Measurements from ENCODE around the gene ANKRD6.

The ANKRD6 gene

DNA sequence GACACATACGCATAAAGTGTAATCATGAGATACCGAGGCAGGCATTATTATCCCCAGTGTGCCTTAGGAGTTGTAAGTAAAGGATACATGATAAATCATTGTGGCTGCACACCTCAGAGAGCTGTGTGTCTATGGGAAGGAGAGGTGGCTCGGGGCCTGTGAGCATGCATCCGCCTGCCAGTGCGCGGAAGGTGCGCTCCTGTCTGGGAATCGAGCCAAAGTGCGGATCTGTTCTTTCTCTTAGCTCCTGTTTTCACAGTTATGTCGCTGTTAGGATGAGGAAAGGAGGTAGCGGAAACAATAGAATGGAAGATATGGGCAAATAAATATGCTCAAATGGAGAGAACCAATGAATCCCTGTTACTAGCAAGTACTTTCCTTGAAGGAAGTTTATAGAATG, 98.0 kb downstream of the ANKRD6 start:
- DNase-seq, result no peak
- Mint-ChIP-seq H3K4me3 (no peak overlapping the region), H3K36me3 (ENCODE audit: low read depth) (no peaks in the 10 kb centered on the region), H3K4me1 (ENCODE audit: low read depth) (peaks cover 2% of the 10 kb centered on the region), H3K27ac (no peak overlapping the region), H3K9me3 (no peaks in the 10 kb centered on the region), H3K27me3 (no peaks in the 10 kb centered on the region)

DNA sequence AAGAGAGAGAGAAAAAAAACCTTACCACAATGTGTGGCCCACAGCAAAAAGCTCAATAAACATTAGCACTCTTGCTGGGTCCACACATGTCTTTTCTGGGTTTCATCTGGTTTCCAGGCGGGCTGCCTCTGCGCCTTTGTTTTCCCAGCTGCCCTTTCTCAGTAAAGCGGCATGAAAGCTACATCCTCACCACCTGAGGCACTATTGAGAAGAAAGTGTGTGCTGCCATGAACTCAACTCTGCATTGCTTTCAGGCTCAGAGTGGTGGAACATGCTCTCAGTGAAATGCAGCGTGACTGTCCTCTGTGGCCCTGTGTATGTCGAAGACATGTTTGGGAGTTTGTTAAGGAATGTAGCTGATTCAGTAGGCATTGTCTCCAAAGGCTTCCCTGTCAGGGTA, 103.3 kb downstream of the ANKRD6 start:
- no peak for DNase-seq
- H3K36me3 Mint-ChIP-seq (ENCODE audit: low read depth), result no peaks in the 10 kb centered on the region
- H3K4me3 Mint-ChIP-seq, result no peak overlapping the region
- H3K9me3 Mint-ChIP-seq, result no peaks in the 10 kb centered on the region
- H3K27ac Mint-ChIP-seq, result no peak overlapping the region
- H3K4me1 Mint-ChIP-seq (ENCODE audit: low read depth), result no peaks in the 10 kb centered on the region
- no peaks in the 10 kb centered on the region for H3K27me3 Mint-ChIP-seq

DNA sequence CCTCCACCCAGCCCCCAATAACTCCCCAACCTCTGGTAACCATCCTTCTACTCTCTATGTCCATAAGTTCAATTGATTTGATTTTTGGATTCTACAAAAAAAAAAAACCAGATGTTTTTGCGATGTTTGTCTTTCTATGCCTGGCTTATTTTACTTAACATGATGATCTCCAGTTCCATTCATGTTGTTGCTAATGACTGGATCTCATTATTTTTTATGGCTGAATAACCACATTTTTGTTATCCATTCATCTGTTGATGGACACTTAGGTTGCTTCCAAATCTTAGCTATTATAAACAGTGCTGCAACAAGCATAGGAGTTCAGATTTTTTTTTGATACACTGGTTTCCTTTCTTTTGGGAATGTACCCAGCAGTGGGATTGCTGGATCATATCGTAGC, 106.8 kb downstream of the ANKRD6 start:
- Mint-ChIP-seq H3K4me1 (ENCODE audit: low read depth) (no peaks in the 10 kb centered on the region), H3K9me3 (no peaks in the 10 kb centered on the region), H3K27ac (no peak overlapping the region), H3K36me3 (ENCODE audit: low read depth) (no peaks in the 10 kb centered on the region), H3K27me3 (no peaks in the 10 kb centered on the region), H3K4me3 (no peak overlapping the region)
- no peak for DNase-seq

DNA sequence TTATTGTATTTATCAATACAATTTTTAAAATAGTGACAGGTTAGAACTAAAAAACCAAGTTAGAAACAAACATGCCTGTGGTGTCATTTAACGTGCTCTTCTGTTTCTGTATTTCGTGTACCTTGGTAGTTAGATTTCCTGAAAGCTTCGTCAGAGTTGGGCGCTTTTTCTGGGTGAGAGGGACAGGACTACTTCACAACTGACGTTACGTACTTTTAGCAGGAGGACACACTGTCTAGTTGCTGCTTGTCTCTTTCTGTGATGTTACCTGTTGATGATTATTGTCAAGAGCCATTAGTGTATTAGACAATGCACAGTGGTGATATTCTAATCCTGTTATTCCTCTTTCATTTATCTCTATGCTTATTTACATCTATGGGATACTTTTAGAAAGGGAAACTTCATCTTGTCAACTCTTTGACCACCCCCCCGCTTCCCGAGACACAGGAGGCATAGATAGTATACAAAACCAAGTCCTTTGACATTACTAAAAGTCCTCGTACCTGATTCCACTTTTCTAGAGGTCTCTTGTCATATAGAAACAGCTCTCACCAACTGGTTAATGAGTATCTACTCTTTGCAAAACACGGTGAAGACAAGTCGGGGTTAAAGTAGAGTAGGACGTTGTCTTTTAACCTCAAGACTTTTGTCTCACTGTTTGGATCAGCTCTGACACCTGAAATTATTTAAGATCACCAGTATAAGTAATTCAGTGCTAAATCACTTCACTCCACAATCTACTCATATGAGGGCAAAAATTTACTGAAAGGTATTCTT, 109.3 kb downstream of the ANKRD6 start:
- Mint-ChIP-seq H3K4me1 (ENCODE audit: low read depth) (no peaks in the 10 kb centered on the region), H3K9me3 (no peaks in the 10 kb centered on the region), H3K27ac (no peak overlapping the region), H3K36me3 (ENCODE audit: low read depth) (no peaks in the 10 kb centered on the region), H3K27me3 (no peaks in the 10 kb centered on the region), H3K4me3 (no peak overlapping the region)
- DNase-seq, result no peak

DNA sequence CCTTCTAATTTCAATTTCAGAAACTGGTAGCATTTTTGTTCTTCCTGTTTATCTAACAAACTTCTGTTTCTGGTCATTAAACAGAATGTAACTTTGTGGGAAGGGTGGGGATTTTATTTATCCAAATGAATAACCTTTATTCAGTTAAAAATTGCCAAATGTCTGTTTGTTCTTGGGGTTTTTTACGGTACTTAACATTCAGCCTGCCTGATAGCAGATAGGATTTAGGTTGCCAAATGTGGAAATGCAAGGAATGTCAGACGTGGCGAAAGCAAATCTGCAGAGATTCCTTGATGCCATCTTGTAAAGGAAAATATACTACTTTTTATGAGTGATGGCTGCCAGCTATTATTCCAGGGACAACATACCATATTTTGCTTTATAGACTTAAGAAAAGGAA, 109.9 kb downstream of the ANKRD6 start:
- no peak for DNase-seq
- no peaks in the 10 kb centered on the region for H3K27me3 Mint-ChIP-seq
- no peak overlapping the region for H3K4me3 Mint-ChIP-seq
- no peaks in the 10 kb centered on the region for H3K4me1 Mint-ChIP-seq (ENCODE audit: low read depth)
- no peak overlapping the region for H3K27ac Mint-ChIP-seq
- H3K9me3 Mint-ChIP-seq, result no peaks in the 10 kb centered on the region
- H3K36me3 Mint-ChIP-seq (ENCODE audit: low read depth), result no peaks in the 10 kb centered on the region

DNA sequence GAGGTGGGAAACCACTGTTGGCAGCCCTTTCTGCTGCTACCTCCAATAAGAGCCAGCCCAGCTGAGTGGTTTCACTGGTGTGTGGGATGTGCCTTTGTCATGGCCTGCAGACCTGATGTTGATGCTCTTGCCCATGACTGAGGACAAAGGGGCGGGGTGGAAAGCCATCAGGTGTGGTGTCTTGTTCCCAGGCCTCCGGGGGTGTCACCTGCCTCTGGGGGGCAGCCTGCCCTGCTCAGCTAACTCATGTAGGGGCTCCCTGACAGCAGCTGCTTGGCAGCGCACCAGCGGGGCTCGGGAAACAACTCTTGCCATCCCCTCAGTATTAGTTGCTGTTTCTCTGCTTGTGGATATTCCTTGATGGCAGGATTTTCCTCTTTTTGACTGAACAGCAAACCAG, 114.3 kb downstream of the ANKRD6 start:
- H3K9me3 Mint-ChIP-seq, result no peaks in the 10 kb centered on the region
- no peak for DNase-seq
- no peak overlapping the region for H3K4me3 Mint-ChIP-seq
- H3K4me1 Mint-ChIP-seq (ENCODE audit: low read depth), result no peaks in the 10 kb centered on the region
- H3K36me3 Mint-ChIP-seq (ENCODE audit: low read depth), result no peaks in the 10 kb centered on the region
- H3K27ac Mint-ChIP-seq, result no peak overlapping the region
- H3K27me3 Mint-ChIP-seq, result no peaks in the 10 kb centered on the region

DNA sequence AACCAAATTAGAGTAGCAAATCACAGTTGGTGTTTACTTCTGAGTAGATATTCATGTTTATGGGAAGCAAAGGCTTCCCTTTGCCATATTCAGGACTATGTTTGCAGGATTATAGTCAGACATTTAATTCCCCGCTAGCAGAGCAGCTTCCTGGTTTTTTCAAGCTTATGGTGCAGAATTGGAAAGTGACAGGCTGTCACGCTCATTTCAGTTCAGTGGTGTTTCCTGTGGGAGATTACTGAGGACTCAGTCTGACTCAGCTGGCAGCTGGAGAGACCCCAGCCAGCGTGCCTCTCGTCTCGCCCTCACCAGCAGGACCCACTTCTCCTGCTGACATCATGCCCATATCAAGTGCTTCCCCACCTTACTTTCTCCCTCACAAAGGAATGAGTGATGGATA, 120.5 kb downstream of the ANKRD6 start:
- DNase-seq, result no peak
- Mint-ChIP-seq H3K9me3 (peaks cover 4% of the 10 kb centered on the region), H3K4me3 (no peak overlapping the region), H3K27me3 (no peaks in the 10 kb centered on the region), H3K4me1 (ENCODE audit: low read depth) (no peaks in the 10 kb centered on the region), H3K36me3 (ENCODE audit: low read depth) (no peaks in the 10 kb centered on the region), H3K27ac (no peak overlapping the region)

DNA sequence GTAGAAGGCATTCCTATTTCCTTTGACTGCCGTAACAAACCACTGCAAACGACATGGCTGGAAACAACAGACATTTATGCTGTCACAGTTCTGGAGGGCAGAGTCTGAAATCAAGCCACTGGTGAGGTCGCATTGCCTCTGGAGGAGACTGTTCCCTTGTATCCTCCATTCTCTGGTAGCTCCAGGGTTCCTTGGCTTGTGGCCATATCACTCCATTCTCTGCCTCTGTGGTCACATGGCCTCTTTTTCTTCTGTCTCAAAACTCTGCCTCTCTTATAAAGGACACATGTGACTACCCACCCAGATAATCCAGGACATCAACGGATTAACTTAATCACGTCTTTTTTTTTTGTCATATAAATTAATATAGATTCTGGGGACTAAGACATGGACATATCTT, 121.2 kb downstream of the ANKRD6 start:
- Mint-ChIP-seq H3K27ac (no peak overlapping the region), H3K4me3 (no peak overlapping the region), H3K9me3 (peaks cover 4% of the 10 kb centered on the region), H3K4me1 (ENCODE audit: low read depth) (no peaks in the 10 kb centered on the region), H3K36me3 (ENCODE audit: low read depth) (no peaks in the 10 kb centered on the region), H3K27me3 (no peaks in the 10 kb centered on the region)
- DNase-seq, result no peak

DNA sequence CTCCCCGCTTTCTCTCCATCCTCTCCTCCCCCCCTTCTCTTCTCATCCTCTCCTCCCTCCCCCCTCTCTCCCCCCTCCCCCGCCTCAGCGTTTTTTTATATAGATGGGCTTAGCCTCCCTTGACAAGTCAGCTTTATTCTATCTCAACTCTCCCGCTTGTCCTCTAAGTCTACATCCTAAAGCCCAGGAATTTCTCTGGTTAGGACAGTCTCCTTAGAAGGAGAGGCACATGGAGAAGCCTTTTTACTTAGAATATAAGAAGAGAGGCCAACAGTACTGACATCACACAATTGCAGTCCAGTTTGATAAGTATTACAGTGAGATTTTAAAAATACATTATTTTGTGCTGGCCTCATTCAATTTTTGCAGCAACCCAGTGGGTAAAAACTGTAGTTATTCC, 122.1 kb downstream of the ANKRD6 start:
- Mint-ChIP-seq H3K9me3 (peaks cover 4% of the 10 kb centered on the region), H3K4me3 (no peak overlapping the region), H3K4me1 (ENCODE audit: low read depth) (no peaks in the 10 kb centered on the region), H3K36me3 (ENCODE audit: low read depth) (no peaks in the 10 kb centered on the region), H3K27me3 (no peaks in the 10 kb centered on the region), H3K27ac (no peak overlapping the region)
- DNase-seq, result no peak

DNA sequence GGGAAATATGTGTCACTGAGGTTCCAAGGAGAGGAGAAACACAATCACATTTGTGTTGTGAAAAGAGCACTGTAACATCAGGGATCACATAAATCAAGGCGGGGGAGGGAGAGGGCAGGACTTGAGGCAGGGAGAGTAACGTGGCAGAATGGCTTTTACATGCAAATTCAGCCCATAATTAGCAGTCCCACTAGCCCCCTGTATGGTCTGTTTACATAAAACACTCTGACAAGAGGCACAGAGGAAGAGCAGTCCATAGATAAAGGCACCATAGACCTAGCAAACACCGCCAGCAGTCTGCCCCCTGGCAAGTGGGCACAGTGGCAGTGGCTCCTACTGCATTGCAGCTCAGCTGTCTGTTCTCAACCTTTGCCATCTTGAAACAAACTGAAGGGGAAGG, 122.9 kb downstream of the ANKRD6 start:
- Mint-ChIP-seq H3K27me3 (no peaks in the 10 kb centered on the region), H3K4me1 (ENCODE audit: low read depth) (no peaks in the 10 kb centered on the region), H3K36me3 (ENCODE audit: low read depth) (no peaks in the 10 kb centered on the region), H3K4me3 (no peak overlapping the region), H3K9me3 (peaks cover 4% of the 10 kb centered on the region), H3K27ac (no peak overlapping the region)
- DNase-seq, result no peak

DNA sequence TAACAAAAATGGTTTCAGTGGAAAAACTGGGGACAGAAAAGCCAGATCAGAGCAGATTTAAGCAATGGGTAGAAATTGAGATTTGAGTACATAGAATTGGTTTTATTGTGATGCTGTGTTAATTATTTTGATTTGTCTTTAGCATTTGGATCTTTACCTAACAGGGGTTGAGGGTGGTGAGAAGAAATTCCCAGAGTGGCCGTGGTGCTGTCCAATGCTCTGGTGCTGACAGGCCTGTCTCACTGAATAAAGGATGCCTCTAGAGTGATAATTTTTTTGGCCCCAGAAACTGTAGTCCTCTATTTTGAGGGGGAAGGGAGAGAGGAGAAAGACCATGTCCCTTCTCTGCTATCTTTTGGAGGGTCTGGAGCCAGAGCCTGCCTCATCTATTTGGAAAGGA, 126.5 kb downstream of the ANKRD6 start:
- Mint-ChIP-seq H3K36me3 (ENCODE audit: low read depth) (no peaks in the 10 kb centered on the region), H3K27me3 (no peaks in the 10 kb centered on the region), H3K4me3 (no peak overlapping the region), H3K4me1 (ENCODE audit: low read depth) (no peaks in the 10 kb centered on the region), H3K9me3 (peaks cover 4% of the 10 kb centered on the region), H3K27ac (no peak overlapping the region)
- DNase-seq, result no peak

DNA sequence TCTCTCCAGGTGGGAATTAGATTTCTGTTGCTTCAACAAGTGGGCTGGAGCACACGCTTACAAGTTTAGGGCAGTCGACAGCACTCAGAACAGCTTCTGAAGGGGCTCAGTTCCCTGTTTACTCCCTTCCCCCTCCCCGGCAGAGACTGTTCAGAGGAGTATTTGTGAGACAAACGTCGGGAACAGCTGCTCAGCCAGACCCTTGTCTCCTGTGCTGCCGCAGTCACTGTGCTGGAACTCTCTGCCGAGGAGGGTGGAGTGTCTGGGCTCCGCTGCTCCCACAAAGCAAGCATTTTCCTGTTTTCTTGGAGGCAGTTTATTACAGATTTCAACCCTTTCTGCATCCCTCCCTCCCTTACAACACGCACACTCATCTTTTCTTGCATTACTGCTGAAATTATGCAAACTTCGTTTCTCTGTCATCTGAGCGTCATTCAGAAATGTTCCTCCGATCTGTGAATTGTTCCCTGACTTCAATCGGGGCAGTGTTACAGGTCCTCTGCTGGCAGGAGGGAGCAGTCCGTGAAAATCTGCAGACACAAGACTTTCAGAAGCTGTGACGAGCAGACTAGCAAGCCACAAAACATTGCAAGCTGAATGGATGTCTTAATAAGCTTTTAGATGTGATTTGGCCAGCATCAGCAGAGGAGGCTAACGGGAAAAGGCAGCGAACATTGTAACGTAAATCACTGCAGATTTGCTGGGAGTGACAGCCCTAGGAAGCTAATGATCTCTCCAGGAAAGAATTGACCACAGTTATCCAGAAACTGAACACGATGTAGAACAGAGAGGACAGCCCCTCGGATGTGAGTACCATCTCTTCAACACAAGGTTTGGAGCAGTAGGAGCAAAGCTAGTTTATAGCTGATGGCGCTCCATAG, 129.4 kb downstream of the ANKRD6 start:
- Mint-ChIP-seq H3K27ac (no peak overlapping the region), H3K9me3 (peaks cover under 1% of the 10 kb centered on the region), H3K4me1 (ENCODE audit: low read depth) (no peaks in the 10 kb centered on the region), H3K36me3 (ENCODE audit: low read depth) (no peaks in the 10 kb centered on the region), H3K27me3 (no peaks in the 10 kb centered on the region), H3K4me3 (no peak overlapping the region)
- DNase-seq, result no peak

DNA sequence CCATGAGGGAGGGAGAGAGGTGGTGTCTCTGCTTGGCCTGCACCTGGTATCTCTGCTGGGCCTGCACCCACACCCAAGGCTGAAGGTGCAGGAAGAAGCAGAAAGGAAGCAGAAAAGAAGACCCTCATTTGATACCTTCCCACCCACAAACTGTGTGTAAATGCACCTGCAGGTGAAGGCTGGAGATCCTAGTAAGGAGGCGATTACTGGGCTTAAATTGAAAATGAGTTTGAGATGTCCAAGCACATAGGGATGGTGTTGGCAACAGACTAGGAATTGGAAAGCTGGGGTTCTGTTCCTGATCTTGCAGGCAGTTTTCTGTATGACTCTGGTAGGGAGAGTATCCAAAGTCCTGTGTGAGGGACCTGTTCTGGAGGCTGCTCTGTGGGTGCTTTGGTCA, 130.9 kb downstream of the ANKRD6 start:
- no peak overlapping the region for H3K4me3 Mint-ChIP-seq
- no peak for DNase-seq
- no peaks in the 10 kb centered on the region for H3K9me3 Mint-ChIP-seq
- no peak overlapping the region for H3K27ac Mint-ChIP-seq
- no peaks in the 10 kb centered on the region for H3K4me1 Mint-ChIP-seq (ENCODE audit: low read depth)
- no peaks in the 10 kb centered on the region for H3K36me3 Mint-ChIP-seq (ENCODE audit: low read depth)
- no peaks in the 10 kb centered on the region for H3K27me3 Mint-ChIP-seq

DNA sequence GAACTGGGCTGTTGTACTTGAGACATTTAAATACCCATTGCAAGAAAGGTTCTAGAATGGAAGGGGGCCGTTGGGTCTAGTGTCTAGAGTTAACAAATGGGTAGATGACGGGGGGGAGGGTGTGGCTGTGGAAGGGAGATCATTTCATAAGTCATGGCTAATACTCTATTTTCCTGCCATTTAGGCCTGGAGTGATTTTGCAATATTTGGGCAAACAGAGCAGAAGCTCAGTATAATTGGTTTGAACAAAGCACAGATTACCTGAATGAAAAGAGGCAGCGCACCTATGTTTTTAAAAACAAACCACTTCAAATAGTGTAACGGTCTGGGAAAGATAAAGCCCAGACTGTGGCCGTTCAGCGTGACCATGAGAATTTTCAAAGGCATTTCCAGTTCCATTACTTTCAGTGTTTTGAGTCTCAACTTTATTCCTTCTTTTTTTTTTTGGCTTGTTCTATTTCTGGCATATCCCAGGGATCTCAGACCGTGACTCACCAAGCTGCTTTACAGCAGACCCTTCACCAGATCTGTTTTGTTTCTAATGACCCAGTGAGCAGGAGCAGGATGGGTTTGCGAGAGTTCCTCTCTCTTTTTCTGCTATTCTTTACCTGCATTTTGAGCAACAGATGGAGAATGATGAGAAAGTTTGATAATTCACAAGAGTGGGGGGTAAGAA, 131.9 kb downstream of the ANKRD6 start:
- H3K4me3 Mint-ChIP-seq, result no peak overlapping the region
- no peaks in the 10 kb centered on the region for H3K9me3 Mint-ChIP-seq

More for the DNA sequence above, 131.9 kb downstream of the ANKRD6 start:
- H3K36me3 Mint-ChIP-seq (ENCODE audit: low read depth), result no peaks in the 10 kb centered on the region
- DNase-seq, result no peak
- H3K27ac Mint-ChIP-seq, result no peak overlapping the region
- no peaks in the 10 kb centered on the region for H3K4me1 Mint-ChIP-seq (ENCODE audit: low read depth)
- no peaks in the 10 kb centered on the region for H3K27me3 Mint-ChIP-seq

Measured in activated T-cell treated with anti-CD3 and anti-CD28 coated beads, Interleukin-2, amount 50 U/mL, for 24 hours (primary cell).